Astrocyte (in vitro differentiated cells and primary cell): ENCODE data around the gene DMAP1.

Experiments
- EZH2 ChIP-seq: IDR thresholded peaks from 2 replicates; pipeline ENCODE4 v1.6.1; 2012; ENCODE audit warnings: mild to moderate bottlenecking, low read length, inconsistent platforms; ENCODE audit not compliant: insufficient read depth
- TF ChIP-seq, protein P1 (sequence below): IDR thresholded peaks from 2 replicates; pipeline ENCODE4 v1.5.1; 2011; ENCODE audit warnings: low read depth, mild to moderate bottlenecking, inconsistent platforms, low read length, moderate library complexity; ENCODE audit not compliant: insufficient read depth

DNA sequence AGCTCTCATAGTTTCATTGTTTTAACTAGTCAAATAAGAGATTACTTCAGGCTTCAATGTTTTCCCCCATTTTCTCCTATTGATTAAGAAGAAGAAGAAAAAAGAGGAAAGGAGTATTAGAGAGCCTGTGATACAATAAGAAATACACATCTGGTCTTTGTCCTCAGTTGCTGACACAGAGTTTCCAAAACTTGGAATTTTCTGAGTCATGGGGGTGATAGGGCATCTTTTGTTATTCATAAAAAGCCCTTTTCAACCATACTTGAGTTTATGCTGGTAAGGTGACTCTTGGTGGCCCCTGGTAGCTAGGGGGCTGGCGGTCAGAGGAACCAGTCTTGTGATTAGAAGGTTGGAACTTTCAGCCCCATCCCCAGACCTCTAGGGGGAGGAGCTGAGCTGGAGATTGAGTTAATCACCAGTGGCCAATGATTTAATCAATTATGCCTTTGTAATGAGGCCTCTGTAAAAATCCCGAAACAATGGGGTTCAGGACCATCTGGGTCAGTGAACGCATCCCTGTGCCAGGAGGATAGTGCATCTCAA, 42.9 kb upstream of the DMAP1 start:
- TF ChIP-seq, protein P1, sequence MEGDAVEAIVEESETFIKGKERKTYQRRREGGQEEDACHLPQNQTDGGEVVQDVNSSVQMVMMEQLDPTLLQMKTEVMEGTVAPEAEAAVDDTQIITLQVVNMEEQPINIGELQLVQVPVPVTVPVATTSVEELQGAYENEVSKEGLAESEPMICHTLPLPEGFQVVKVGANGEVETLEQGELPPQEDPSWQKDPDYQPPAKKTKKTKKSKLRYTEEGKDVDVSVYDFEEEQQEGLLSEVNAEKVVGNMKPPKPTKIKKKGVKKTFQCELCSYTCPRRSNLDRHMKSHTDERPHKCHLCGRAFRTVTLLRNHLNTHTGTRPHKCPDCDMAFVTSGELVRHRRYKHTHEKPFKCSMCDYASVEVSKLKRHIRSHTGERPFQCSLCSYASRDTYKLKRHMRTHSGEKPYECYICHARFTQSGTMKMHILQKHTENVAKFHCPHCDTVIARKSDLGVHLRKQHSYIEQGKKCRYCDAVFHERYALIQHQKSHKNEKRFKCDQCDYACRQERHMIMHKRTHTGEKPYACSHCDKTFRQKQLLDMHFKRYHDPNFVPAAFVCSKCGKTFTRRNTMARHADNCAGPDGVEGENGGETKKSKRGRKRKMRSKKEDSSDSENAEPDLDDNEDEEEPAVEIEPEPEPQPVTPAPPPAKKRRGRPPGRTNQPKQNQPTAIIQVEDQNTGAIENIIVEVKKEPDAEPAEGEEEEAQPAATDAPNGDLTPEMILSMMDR, result no peak
- no peak for TF ChIP-seq EZH2
